Measurements from ENCODE around the gene KRTAP4-12.
"Not testable (repeated sequence)": the region's sequence is repeated elsewhere in the genome, so short reads cannot be mapped to it uniquely, and the experiment has no call there.

DNA sequence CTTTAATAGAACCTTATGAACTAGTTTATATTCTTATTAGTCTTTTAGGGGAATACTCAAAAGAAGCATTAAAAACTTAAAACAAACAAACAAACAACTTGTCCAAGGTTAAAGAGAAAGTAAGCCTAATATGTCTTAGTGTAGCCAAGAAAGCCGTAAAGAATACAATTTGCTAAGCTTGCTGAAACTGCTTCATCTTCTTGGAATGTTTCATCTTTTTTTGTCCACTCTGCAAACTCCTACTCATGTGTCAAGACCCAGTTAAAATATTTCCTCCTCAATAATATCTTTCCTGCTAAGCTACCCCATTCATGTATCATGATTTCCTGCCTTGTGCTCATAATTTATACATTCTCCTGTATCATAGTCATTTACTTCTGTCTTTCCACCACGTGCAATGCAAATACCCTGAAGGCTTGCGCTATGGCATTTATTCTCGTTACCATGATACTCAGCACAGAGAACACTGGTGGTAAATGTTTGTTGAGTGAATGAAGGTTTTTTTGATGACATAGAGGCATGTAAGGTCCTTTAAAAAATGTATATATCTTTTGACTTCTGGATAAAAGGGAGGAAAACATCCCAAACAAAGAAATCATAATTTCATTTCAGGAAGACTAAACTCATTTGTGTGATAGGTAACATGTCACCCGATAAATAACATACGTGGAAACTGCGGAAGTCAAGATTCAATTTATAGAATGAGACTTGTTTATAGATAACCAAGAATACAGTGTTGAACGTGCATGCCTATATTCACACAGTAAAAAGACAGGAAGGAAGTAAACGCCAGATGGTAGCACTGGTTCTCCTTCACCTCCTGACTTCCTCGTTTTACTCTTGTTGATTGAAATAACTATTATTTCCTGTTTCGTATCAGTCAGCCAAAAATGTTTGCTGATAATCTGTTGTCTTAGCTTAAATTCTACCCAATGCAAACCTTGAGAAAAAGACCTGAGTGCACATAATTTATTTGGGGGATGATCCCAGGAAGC, 4.0 kb downstream of the KRTAP4-12 start:
- TF ChIP-seq EZH2phosphoT487 (IDR thresholded peaks at IDR 0.05; ENCODE audit: low read depth, severe bottlenecking, unreplicated experiment); CTCF (IDR thresholded peaks at IDR 0.05; ENCODE audit: poor library complexity): not testable (repeated sequence)
